Posterior cingulate gyrus (tissue), 11 donors: ENCODE results near the gene PLSCR2.
"Not testable (repeated sequence)": the region's sequence is repeated elsewhere in the genome, so short reads cannot be mapped to it uniquely, and the experiment has no call there.

Source experiments
- DNase-seq, 10 donors: peaks; one replicate each; pipeline versions ENCODE4 v3.0.0 to v3.0.0-alpha.2; 2020 to 2021; ENCODE audit warnings: mixed read lengths in 3 of 10
- intact Hi-C: fragments of 100-400 bp; cut with DNase I; formaldehyde crosslinking; loops from one replicate; pipeline ENCODE4 v1.15.1; 2023

The PLSCR2 gene

DNA sequence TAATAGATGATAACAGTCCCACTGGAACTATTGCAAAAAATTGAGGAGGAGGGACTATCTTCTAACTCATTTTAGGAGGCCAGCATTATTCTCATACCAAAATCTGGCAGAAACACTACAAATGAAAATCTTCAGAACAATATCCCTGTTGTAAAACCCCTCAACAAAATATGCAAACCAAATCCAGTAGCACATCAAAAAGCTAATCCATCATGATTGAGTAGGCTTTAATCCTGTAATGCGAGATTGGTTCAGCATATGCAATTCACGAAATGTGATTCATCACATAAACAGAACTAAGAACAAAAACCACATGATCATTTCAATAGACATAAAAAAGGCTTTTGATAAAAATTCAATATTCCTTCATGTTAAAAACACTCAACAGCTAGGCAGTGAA, 23.9 kb upstream of the PLSCR2 start:
- DNase-seq, result no peak
- intact Hi-C loops, result no loop called here

DNA sequence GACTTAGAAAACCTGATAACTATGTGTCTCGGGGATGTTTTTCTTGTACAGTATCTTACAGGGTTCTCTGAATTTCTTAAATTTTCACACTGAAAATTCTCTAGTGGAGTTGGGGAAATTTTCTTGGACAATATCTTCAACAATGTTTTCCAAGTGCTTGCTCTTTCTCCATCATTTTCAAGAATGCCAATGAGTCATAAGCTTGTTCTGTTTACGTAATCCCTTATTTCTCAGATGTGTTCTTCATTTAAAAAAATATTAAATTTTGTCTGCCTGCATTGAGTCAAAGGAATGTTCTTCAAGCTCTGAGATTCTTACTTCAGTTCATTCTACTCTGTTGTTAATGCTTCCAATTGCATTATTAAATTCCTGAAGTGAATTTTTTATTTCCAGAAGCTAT, 21.9 kb upstream of the PLSCR2 start:
- no peak for DNase-seq

DNA sequence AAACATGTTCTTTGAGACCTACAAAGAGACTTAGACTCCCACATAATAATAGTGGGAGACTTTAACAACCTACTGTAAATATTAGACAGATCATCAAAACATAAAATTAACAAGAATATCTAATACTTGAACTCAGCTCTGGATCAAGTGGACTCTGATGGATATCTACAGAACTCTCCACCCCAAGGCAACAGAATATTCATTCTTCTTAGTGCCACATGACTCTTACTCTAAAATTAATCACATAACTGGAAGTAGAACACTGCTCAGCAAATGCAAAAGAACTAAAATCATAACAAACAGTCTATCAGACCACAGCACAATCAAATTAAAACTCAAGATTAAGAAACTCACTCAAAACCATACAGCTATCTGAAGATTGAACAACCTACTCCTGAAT, 15.9 kb upstream of the PLSCR2 start:
- intact Hi-C loops, result no loop called here

More for the DNA sequence above, 21.9 kb upstream of the PLSCR2 start:
- intact Hi-C loops, result no loop called here

DNA sequence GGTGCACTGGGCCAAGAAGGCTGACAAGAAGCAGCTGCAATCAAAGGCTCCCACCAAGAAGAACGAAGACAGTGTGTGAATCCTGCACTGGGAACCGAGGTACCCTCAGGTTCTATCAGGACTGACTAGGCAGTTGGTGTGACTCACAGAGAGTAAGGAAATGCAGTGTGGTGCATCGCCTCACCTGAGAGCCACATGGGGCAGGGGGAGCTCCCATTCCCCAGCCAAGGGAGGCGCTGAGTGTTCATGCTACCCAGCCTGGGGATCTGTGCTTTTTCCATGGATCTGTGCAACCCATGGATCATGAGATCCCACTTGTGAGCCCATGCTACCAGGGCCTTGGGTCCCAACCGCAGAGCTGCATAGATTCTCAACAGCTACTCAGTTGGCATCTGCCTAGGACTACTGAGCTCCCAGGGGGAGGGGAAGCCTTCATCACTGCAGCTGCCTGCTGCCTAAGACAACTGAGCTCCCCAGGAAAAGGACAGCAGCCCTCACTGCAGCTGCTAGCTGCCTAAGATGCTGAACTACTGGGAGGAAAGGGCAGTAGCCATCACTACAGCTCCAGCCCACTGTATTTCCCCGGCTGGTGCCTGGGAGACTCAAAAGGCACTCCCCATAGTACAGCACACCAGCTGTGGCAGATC, 6.9 kb upstream of the PLSCR2 start:
- intact Hi-C loops, result no loop called here
- DNase-seq, result peak in 1 of 10 donors; percentile 60

More for the DNA sequence above, 15.9 kb upstream of the PLSCR2 start:
- DNase-seq, result no peak

DNA sequence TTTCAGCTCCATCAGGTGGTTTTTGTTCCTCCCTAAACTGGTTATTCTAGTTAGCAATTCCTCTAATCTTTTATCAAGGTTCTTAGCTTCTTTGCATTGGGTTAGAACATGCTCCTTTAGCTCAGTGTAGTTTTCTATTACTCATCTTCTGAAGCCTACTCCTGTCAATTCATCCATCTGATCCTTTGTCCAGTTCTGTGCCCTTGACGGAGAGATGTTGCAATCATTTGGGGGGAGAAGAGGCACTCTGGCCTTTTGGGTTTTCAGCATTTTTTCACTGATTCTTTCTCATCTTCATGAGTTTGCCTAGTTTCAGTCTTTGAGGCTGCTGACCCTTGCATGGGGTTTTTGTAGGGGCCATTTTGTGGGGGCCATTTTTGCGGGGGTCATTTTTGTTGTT, 5.6 kb upstream of the PLSCR2 start:
- DNase-seq, intact Hi-C loops: not testable (repeated sequence)

DNA sequence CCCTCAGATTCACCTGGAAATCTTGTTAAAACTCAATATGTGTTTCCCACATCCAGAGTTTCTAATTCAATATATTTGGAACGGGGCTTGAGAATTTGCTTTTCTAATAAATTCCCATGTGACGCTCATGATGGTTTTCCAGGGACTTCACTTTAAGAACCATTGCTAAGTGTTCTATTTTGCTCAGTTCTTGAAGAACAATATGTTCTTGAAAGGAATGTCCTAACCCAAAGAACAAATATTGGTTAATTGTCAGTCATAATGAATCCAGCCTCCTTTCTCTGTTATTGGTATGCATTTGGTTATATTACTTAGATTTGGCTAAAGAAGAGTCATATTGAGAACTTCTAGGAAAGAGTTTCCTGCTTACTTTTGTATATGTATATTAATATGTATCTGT, 4.4 kb upstream of the PLSCR2 start:
- no peak for DNase-seq
- intact Hi-C loops, result no loop called here

DNA sequence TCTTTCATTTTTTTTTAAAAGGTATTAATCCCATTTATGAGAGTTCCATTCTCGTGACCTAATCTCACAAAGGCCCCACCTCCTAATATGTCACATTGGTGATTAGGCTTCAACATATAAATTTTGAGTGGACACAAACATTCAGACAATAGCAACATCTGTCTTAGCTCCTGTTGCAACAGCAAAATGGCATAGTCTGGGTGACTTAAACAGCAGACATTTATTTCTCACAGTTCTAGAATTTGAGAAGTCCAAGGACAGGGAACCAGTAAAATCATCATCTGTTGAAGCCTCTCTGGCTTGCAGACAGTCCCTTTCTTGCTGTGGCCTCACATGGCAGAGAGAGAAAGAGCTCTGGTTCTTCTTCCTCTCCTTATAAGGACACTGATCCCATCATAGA, 3.2 kb upstream of the PLSCR2 start:
- no peak for DNase-seq
- intact Hi-C loops, result no loop called here

DNA sequence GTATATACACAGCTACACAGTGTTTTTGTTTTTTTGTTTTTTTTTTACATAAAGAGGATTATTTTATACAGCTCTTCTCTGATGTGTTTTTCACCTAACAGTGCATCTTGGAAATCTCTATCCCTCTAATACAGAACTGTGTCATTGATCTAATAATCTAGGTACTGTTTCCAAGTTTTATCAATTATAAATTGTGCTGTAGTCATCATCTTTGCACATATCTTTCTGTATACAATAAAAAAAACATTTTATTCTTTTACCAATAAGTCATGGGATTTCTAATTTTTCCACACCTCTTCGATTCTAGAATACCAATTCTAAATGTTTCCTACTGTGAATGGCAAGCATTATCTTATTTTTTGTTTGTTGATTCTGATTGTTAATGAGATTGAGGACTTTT, 1.7 kb upstream of the PLSCR2 start:
- intact Hi-C loops, result no loop called here
- DNase-seq, result no peak

DNA sequence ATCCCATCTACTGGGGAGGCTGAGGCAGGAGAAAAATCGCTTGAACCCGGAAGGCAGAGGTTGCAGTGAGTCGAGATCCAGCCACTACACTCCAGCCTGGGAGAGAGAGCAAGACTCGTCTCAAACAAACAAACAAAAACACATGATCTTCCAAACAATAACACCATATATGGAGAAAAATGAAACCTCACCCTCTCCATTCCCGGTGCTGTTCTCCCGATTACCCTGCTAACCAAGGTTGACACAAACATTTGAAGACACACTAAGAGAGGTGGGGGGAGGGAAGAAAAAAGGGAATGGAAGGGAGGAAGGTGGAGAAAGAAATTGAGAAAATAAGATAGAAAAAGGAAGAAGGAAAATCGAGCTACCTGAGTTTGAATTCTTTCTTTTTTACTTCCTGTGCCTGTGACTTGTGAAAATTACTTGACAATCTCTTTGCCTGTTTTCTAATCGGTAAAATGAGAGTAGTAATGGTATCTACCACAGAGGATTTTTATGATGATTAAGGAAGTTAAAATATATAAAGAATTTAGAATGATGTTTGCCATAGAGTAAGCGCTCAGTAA, 1.1 kb upstream of the PLSCR2 start:
- DNase-seq, result no peak
- intact Hi-C loops, result no loop called here

DNA sequence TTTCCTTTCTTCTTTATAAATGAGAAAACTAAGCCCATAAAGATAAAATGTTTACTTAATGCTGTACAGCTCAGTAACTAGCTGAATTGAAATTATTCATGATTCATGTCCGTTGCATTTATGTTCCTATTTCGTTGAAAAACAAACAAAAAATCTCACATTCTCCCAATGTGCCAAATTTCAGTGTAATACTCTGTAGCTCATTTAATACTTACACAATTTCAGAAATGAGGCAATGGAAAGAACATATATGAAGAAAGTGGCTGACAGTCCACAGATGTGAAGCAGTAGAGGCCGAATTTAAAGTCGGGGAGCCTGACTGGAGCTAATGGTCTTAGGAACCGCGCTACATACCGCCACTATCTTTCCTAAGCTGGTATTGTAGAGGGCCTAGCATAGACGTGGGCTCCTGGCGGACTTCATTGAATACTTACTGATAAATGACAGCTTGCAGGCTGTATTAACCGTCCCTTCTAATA, 651 bp downstream of the PLSCR2 start:
- intact Hi-C loops, result no loop called here
- DNase-seq, result no peak

DNA sequence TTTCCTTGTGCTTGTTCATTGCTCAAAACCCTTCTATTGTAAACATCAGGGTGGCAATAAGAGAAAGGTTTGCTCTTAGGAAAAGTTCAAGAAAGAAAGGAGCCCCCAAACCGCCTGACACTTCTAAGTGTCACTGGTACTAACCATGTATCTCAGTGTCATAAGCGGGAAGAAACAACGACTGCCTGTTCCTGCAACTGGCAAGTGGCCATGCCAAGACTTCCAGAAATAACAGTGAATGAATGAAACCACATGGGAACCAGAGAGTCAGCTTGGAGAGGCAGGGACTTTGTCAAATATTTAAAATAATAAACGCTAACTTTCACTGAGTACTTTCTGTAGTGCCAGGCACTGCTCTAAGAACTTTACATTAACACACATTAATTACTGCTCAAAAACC, 1.1 kb downstream of the PLSCR2 start:
- peak in 1 of 10 donors; percentile 21 for DNase-seq
- intact Hi-C loops, result no loop called here

DNA sequence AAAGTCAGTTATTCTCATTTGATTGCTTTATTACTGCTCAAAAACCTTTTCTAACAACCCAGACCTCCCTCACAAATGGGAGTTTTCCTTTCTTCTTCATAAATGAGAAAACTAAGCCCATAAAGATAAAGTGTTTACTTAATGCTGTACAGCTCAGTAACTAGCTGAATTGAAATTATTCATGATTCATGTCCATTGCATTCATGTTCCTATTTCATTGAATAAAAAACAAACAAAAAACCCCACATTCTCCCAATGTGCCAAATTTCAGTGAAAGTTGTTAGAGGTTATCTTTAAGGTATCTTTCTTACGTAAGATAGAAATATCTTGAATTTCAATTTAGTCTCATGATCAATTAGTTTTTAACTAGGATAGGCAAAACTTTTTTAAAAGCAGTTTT, 2.8 kb downstream of the PLSCR2 start:
- intact Hi-C loops, result no loop called here
- DNase-seq, result no peak

DNA sequence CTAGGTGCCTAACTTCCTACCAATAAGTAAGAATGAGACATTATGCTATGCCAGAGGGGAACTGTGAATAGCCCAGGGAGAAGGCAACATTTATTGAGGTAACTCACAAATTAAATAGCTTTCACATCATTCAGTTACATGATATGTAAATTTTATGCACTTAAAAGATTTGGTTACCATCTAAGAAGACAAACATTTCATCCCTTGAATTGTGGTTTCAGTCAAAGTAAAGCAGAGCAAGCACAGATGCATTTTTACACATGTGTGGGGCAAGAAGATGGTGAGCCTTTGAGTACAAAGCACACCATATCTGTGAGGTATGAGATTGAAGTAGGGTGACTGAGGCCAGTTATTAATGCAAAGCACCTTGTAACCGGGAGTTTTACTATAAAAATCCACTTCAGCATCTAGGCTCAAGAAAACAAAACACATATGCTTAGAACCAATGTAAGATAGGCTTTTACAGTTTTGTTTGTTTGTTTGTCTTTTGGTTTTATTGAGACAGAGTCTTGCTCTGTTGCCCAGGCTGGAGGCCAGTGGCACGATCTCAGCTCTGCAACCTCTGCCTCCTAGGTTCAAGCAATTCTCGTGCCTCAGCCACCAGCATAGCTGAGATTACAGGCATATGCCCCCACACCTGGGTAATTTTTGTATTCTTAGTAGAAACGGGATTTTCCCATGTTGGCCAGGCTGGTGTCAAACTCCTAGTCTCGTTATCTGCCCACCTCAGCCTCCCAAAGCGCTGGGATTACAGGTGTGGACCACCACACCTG, 3.5 kb downstream of the PLSCR2 start:
- intact Hi-C loops, result no loop called here
- no peak for DNase-seq

DNA sequence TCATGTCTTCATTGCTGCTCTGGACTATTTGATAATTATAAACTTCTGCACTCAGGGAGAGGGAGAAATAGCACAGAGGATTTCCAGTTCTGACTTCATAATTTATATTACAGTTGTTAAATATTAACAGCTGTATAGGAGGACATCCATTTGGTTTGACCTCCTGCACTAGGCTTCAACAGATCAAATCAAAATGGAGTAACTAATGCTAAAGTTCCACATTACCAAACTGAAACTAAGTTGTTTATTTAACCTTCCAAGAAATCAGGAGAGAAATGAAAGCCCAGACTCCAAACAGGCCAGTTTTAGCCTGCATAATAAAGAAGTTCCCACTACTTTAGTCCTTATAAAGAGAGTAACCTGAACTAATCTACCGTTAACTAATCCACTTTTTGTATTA, 4.6 kb downstream of the PLSCR2 start:
- intact Hi-C loops, result no loop called here
- no peak for DNase-seq

DNA sequence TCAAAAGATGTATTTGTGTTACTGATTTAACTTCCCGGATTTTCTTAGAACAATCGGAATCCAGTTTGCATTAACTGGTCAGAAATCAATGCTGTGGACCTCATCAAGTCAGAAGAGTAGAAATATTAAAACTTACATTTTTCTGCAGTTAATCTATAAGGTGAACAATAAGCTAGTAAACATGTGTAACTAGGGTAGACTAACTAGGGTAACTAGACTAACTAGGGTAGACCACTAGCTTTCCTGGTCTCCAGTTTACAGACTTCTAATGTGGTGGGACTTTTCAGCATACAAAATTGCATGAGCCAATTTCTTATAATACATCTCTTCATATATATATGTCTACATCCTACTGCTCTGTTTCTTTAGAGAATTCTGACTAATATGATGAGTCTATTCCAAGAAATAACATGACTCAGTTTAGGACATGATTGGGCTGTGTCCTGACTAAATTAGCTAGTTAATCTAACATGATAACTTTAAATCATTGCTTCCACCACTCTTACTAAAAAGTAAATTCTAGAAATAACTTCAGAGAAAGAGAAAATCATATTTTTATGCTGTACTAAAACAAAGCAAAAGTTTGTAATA, 5.3 kb downstream of the PLSCR2 start:
- DNase-seq, result no peak
- intact Hi-C loops, result no loop called here

DNA sequence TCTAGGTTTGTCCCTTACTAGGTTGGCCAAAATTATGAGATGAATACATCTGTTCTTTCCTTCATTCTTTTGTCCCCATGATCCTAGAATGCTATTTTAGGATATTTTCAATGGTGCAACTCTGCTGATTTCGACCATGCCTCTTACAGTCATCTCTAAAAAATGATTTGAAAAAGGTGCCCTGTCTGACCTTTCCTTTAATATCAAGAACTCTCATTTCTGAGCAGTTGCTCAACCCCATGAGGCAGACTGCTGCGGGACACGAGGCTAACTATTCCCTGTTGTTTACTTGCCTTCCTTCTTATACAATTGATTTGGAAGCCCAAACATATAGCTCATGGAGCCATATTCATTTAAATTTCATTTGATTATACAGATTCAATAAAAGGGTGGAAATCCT, 14.6 kb downstream of the PLSCR2 start:
- intact Hi-C loops, result no loop called here
- no peak for DNase-seq

DNA sequence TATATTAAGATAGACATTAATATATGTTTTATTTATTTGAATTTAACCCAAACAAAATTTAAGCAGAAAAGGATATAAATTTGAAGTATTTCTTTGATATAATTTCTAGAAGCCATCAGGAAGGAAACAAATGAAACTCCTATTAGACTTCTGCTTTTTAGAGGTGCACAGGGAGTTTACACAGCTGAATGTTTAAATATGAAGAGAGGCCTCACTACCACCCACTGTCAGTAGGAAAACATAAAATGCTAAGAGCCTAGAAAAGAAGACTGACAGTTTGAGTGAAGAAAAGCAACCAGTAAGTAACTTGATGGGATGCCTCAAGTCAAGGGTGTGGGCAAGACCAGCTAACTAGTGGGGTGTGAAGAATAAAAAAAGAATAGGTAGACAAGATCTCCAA, 19.7 kb downstream of the PLSCR2 start:
- DNase-seq, result no peak
- intact Hi-C loops, result no loop called here

DNA sequence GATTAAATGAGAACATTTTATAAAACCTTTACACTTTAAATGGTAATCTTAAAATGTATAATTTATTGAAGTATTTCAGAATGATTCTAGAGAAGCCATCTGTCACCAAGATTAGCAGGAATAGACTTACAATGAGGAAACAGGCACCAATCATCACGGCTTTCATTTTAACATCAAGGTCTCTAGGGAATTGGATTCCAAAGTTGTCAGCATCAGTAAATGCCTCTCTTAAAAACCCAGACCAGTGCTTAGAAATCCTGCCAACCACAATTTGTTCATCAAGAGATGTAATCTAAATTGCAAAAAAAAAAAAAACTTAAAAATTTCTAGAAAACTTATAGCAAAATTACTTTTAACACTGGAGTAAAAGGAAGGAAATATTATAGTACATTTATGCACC, 20.3 kb downstream of the PLSCR2 start:
- intact Hi-C loops, result no loop called here
- no peak for DNase-seq

DNA sequence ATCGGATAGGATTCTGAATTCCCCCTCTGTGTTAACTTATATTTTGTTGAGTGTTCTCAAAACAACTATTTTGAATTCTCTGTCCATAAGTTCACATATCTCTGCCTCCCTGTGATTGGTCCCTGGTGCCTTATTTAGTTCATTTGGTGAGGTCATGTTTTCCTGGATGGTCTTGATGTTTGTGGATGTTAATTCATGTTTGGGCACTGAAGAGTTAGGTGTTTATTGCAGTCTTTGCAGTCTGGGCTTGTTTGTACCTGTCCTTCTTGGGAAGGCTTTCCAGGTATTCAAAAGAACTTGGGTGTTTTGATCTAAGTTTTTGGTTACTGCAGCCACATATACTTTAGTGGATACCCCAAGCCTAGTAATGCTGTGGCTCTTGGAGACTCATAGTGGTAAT, 23.3 kb downstream of the PLSCR2 start:
- no peak for DNase-seq
- intact Hi-C loops, result no loop called here

DNA sequence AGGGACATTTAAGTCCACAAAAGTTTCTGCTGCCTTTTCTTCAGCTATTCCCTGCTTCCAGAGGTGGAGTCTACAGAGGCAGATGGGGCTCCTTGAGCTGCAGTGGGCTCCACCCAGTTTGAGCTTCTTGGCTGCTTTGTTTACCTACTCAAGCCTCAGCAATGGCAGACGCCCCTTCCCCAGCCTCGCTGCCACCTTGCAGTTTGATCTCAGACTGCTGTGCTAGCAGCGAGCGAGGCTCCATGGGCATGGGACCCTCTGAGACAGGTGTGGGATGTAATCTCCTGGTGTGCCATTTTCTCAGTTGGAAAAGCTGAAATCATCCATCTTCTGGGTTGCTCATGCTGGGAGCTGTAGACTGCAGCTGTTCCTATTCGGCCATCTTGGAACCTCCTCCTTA, 29.1 kb downstream of the PLSCR2 start:
- DNase-seq, result peak in 2 of 10 donors; percentile 62 to 63
- intact Hi-C loops, result not testable (repeated sequence)

DNA sequence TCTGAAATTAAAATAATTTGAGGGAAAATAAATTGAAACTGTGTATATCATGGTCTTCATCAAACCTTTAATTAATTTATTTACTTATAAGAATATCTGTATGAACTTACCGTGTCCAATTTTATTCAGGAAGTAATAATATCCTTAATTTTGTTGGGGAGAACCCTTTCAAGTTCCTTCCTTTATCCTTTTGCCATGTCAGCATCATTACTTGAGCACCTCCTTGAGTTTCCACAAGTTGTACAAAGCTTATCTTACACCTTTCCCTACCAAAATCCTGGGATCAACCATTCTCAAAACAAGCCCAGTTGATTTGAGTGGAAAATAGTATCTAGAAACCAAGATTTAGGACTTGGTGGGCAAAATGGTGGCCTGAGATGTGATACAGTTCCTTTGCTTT, 37.3 kb downstream of the PLSCR2 start:
- no peak for DNase-seq
- intact Hi-C loops, result no loop called here

DNA sequence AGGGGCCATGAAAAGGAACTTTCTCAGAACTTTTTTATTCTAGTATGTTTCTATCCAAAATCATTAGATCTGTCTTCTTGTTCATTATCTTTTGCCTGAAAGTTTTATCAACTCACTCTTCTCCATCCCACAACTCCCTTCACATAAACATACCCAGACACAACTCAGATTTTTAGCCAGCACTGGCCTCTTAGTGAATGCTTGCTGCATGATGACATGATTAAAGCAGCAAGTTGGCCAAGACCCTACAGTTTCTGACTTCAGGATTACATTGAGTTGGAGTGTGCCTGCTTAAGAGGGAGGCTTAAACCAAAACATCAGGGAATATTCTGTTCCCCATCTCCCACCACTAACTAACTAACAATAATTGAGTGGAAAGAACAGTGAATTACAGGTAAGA, 38.1 kb downstream of the PLSCR2 start:
- no peak for DNase-seq
- intact Hi-C loops, result no loop called here
